HEK293T (cell line): ENCODE data around the gene CCSER1.
A peak's percentile ranks its signal among the peaks of the same experiment; 100 is the strongest.
"Not testable (repeated sequence)": the region's sequence is repeated elsewhere in the genome, so short reads cannot be mapped to it uniquely, and the experiment has no call there.

ENCODE experiments used
- CTCF ChIA-PET: fragments of 350-600 bp; formaldehyde crosslinking; extraction: SDS; loops from one replicate; lab custom pipeline; 2021; ENCODE audit warnings: antibody characterized with exemption, inconsistent platforms; lab: Yijun Ruan, JAX
- POLR2A ChIA-PET: fragments of 350-600 bp; formaldehyde crosslinking; extraction: SDS; loops from one replicate; lab custom pipeline; 2020; ENCODE audit warnings: antibody characterized with exemption, inconsistent platforms; lab: Yijun Ruan, JAX
- DNase-seq: peaks from one replicate; pipeline ENCODE4 v3.0.0; 2012; ENCODE audit warnings: mixed read lengths; ENCODE audit errors: extremely low spot score
- ARNT ChIP-seq: fragments of 450-650 bp; IDR thresholded peaks from 2 replicates; pipeline ENCODE4 v1.6.1; 2017; ENCODE audit warnings: mild to moderate bottlenecking
- BHLHE40 ChIP-seq: fragments of 450-650 bp; IDR thresholded peaks from 2 replicates; pipeline ENCODE4 v1.6.1; 2016; ENCODE audit warnings: mild to moderate bottlenecking, moderate library complexity, borderline replicate concordance
- CTBP1 ChIP-seq: fragments of 450-650 bp; IDR thresholded peaks from 2 replicates; pipeline ENCODE4 v1.6.1; 2016; ENCODE audit warnings: borderline replicate concordance
- ELF4 ChIP-seq: fragments of 450-650 bp; IDR thresholded peaks from 2 replicates; pipeline ENCODE4 v1.6.1; 2017; ENCODE audit warnings: antibody characterized with exemption
- FOXA1 ChIP-seq: fragments of 450-650 bp; IDR thresholded peaks from 2 replicates; pipeline ENCODE4 v1.6.1; 2016; ENCODE audit warnings: mild to moderate bottlenecking
- FOXK2 ChIP-seq: fragments of 450-650 bp; IDR thresholded peaks from 2 replicates; pipeline ENCODE4 v1.6.1; 2016; ENCODE audit warnings: mild to moderate bottlenecking
- FOXM1 ChIP-seq: fragments of 450-650 bp; IDR thresholded peaks from 2 replicates; pipeline ENCODE4 v1.6.1; 2017; ENCODE audit warnings: mild to moderate bottlenecking, borderline replicate concordance
- HDGF ChIP-seq: fragments of 450-650 bp; IDR thresholded peaks from 2 replicates; pipeline ENCODE4 v1.6.1; 2017; ENCODE audit warnings: antibody characterized with exemption, borderline replicate concordance
- L3MBTL2 ChIP-seq: fragments of 450-650 bp; conservative IDR thresholded peaks from 2 replicates; pipeline ENCODE4 v1.6.1; 2016; ENCODE audit warnings: mild to moderate bottlenecking
- LEF1 ChIP-seq: fragments of 450-650 bp; IDR thresholded peaks from 2 replicates; pipeline ENCODE4 v1.6.1; 2017; ENCODE audit warnings: mild to moderate bottlenecking, borderline replicate concordance
- NFRKB ChIP-seq: fragments of 450-650 bp; IDR thresholded peaks from 2 replicates; pipeline ENCODE4 v1.6.1; 2016; ENCODE audit warnings: mild to moderate bottlenecking, moderate library complexity
- SP1 ChIP-seq: fragments of 450-650 bp; IDR thresholded peaks from 2 replicates; pipeline ENCODE4 v1.6.1; 2017
- SUZ12 ChIP-seq: fragments of 450-650 bp; IDR thresholded peaks from 2 replicates; pipeline ENCODE4 v1.6.1; 2016; ENCODE audit warnings: mild to moderate bottlenecking
- TARDBP ChIP-seq: fragments of 450-650 bp; IDR thresholded peaks from 2 replicates; pipeline ENCODE4 v1.6.1; 2016
- ZNF384 ChIP-seq: fragments of 450-650 bp; IDR thresholded peaks from 2 replicates; pipeline ENCODE4 v1.6.1; 2016
- TF ChIP-seq, protein P1 (sequence below): fragments of 450-650 bp; IDR thresholded peaks from 2 replicates; pipeline ENCODE4 v1.6.1; 2016

Gene CCSER1

GRCh38 chr4:91267543-91267942, 1140.3 kb downstream of the CCSER1 start:
- DNase-seq: no peak
- ChIA-PET CTCF (no interaction called here), POLR2A (no interaction called here)
- TF ChIP-seq LEF1 (no peak), FOXA1 (no peak), ZNF384 (no peak), CTBP1 (no peak), TARDBP (no peak), SP1 (no peak), FOXK2 (no peak), HDGF (no peak), L3MBTL2 (no peak), BHLHE40 (no peak), ELF4 (no peak), ARNT (no peak), SUZ12 (no peak), NFRKB (no peak), FOXM1 (no peak)
- TF ChIP-seq, protein P1, sequence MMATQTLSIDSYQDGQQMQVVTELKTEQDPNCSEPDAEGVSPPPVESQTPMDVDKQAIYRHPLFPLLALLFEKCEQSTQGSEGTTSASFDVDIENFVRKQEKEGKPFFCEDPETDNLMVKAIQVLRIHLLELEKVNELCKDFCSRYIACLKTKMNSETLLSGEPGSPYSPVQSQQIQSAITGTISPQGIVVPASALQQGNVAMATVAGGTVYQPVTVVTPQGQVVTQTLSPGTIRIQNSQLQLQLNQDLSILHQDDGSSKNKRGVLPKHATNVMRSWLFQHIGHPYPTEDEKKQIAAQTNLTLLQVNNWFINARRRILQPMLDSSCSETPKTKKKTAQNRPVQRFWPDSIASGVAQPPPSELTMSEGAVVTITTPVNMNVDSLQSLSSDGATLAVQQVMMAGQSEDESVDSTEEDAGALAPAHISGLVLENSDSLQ: no peak

- DNase-seq, POLR2A ChIA-PET, CTCF ChIA-PET: not testable (repeated sequence)
- TF ChIP-seq L3MBTL2: peak; percentile 28; the same call in 1 of the 2 replicates
These were observed 1141.3 kb downstream of the CCSER1 start for GRCh38 chr4:91268481-91268880.

- ChIA-PET POLR2A (no interaction called here), CTCF (no interaction called here)
- TF ChIP-seq, protein P1: peak; percentile 63
- no peak for TF ChIP-seq ELF4
- DNase-seq: no peak
These were observed 1141.7 kb downstream of the CCSER1 start for GRCh38 chr4:91268913-91269312.

DNA sequence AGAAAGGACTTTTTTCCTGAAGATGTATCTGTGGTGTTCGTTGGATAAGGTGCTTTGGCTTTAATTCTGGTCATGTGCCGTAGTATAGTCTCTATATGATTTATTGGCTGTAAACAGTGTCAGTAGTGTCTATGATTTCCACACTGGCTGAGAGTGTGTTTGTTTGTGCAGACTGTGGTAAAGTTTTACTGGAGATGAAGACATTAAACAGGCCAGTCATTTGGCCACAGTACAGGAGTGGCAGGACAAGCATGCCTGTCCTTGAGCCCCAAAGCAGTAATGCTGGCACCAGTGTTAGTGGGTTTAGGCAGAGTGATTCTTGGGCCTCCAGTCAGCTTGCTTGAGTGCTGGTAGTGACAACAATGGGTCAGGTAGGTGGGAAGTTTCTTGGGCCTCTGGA, 1152.7 kb downstream of the CCSER1 start:
- ChIA-PET CTCF (no interaction called here), POLR2A (no interaction called here)
- no peak for DNase-seq
- TF ChIP-seq, protein P1: peak; percentile 88
- no peak for TF ChIP-seq NFRKB

- POLR2A ChIA-PET: no interaction called here
- no peak for DNase-seq
- TF ChIP-seq L3MBTL2: no peak
- no peak for TF ChIP-seq FOXK2
- no peak for TF ChIP-seq FOXM1
- no peak for TF ChIP-seq BHLHE40
- no peak for TF ChIP-seq SUZ12
- no peak for TF ChIP-seq ARNT
- TF ChIP-seq, protein P1: no peak
- no peak for TF ChIP-seq TARDBP
- TF ChIP-seq FOXA1: no peak
- no peak for TF ChIP-seq HDGF
- no peak for TF ChIP-seq LEF1
- no peak for TF ChIP-seq CTBP1
- CTCF ChIA-PET: no interaction called here
These were observed 1153.5 kb downstream of the CCSER1 start for GRCh38 chr4:91280551-91281290.

- TF ChIP-seq CTBP1 (no peak), L3MBTL2 (no peak), BHLHE40 (no peak), ELF4 (no peak), FOXM1 (no peak), FOXA1 (no peak), HDGF (no peak), NFRKB (no peak), FOXK2 (no peak), TARDBP (no peak), SP1 (no peak), ZNF384 (no peak), SUZ12 (no peak), ARNT (no peak), LEF1 (no peak)
- TF ChIP-seq, protein P1: no peak
- ChIA-PET POLR2A (no interaction called here), CTCF (no interaction called here)
- no peak for DNase-seq
These were observed 1155.0 kb downstream of the CCSER1 start for GRCh38 chr4:91282217-91282616.
